Natural killer cell treated with Interleukin-12 subunit alpha and Interleukin-12 subunit beta and Interleukin-15 and Interleukin-18, amount 100 ng/mL, for 72 hours (primary cell): ENCODE results near the gene C1orf52. TPM values are rescaled to one million over a fixed set of nuclear protein-coding genes. Genes with fewer than 3 reads are reported as not detected.

ENCODE experiments used
- ATAC-seq, 2 donors: fragments of 150-1000 bp; cut with Tn5 transposase in 1 of 2; sonication (Bioruptor Pico), chemical (Tn5 transposase) in 1 of 2; 2 replicates each; pipeline ENCODE4 v1.10.0; 2021
- DNase-seq: peaks from one replicate; pipeline ENCODE4 v3.0.0; 2022; ENCODE audit warnings: low spot score
- H3K27ac Mint-ChIP-seq, 2 donors: 1 replicate in 1 of 2; 2 replicates in 1 of 2; pipeline ENCODE4 v1.8.0; 2022; ENCODE audit warnings: mixed read lengths in 2 of 2, mild to moderate bottlenecking in 1 of 2, moderate library complexity in 1 of 2
- H3K27me3 Mint-ChIP-seq, 2 donors: 1 replicate in 1 of 2; 2 replicates in 1 of 2; pipeline ENCODE4 v1.8.0; 2022; ENCODE audit warnings: mixed read lengths in 2 of 2
- H3K36me3 Mint-ChIP-seq: one replicate; pipeline ENCODE4 v1.8.0; 2022; ENCODE audit warnings: mixed read lengths
- H3K4me1 Mint-ChIP-seq, 2 donors: 1 replicate in 1 of 2; 2 replicates in 1 of 2; pipeline ENCODE4 v1.8.0; 2022; ENCODE audit warnings: low read depth in 2 of 2, mixed read lengths in 2 of 2, mild to moderate bottlenecking in 1 of 2
- H3K4me3 Mint-ChIP-seq: one replicate; pipeline ENCODE4 v1.8.0; 2022; ENCODE audit warnings: mixed read lengths
- H3K9me3 Mint-ChIP-seq: 2 replicates; pipeline ENCODE4 v1.8.0; 2022; ENCODE audit warnings: mixed read lengths
- total RNA-seq, 2 donors: library from RNA; stranded (reverse); gene quantifications; one replicate each; pipeline ENCODE4 v1.2.3, GENCODE V29; 2022

The C1orf52 gene
- total RNA-seq, 2 donors from 2014 or later, result 28.6 to 29.6 TPM

- no peak overlapping the region for H3K27ac Mint-ChIP-seq
- ATAC-seq (no peak), DNase-seq (no peak)
- H3K9me3 Mint-ChIP-seq, result no peaks in the 10 kb centered on the region
- H3K36me3 Mint-ChIP-seq, result no peaks in the 10 kb centered on the region
- H3K4me1 Mint-ChIP-seq, result no peaks in the 10 kb centered on the region
- H3K27me3 Mint-ChIP-seq, result peaks cover 30 to 49% of the 10 kb centered on the region in 2 donors
- H3K4me3 Mint-ChIP-seq, result no peak overlapping the region
Observed at GRCh38 chr1:85208488-85208887, 51.0 kb downstream of the C1orf52 start.

DNA sequence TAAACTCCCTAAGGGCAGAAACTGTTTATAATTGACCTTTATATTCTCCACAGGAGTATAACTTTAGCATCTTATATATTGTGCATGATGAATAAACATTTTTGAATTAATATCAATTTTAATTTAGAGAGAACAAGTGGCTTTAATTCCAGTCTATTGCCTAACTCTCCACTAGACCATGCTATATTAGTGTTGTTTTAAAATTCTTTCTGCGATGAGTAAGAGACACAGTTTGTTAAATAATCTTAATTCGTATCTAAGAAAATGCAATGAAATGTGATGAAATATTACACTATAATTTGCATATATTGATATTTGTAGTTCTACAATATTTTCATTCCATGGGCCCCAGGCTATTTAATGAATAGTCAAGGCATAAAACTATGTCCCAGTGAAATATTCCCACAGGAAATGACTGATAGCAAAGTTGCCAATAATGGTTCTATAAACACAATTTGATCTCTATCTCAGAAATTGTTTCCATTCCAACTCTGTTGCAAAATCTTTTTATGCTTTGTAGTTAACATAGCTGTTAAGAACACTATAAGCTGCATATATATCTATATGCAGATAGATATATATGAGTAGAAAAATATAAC lies 55.8 kb downstream of the C1orf52 start:
- no peaks in the 10 kb centered on the region for H3K9me3 Mint-ChIP-seq
- H3K36me3 Mint-ChIP-seq, result no peaks in the 10 kb centered on the region
- DNase-seq (no peak), ATAC-seq (no peak)
- peaks cover 31 to 53% of the 10 kb centered on the region in 2 donors for H3K27me3 Mint-ChIP-seq
- no peak overlapping the region for H3K27ac Mint-ChIP-seq
- no peak overlapping the region for H3K4me3 Mint-ChIP-seq
- H3K4me1 Mint-ChIP-seq, result peaks cover 0 to 6% of the 10 kb centered on the region in 2 donors

GRCh38 chr1:85202864-85203255 lies 56.6 kb downstream of the C1orf52 start:
- DNase-seq (no peak), ATAC-seq (no peak)
- Mint-ChIP-seq H3K36me3 (no peaks in the 10 kb centered on the region), H3K4me3 (no peak overlapping the region), H3K27ac (no peak overlapping the region), H3K27me3 (peaks cover 27 to 53% of the 10 kb centered on the region in 2 donors), H3K4me1 (peaks cover 0 to 6% of the 10 kb centered on the region in 2 donors), H3K9me3 (no peaks in the 10 kb centered on the region)

DNA sequence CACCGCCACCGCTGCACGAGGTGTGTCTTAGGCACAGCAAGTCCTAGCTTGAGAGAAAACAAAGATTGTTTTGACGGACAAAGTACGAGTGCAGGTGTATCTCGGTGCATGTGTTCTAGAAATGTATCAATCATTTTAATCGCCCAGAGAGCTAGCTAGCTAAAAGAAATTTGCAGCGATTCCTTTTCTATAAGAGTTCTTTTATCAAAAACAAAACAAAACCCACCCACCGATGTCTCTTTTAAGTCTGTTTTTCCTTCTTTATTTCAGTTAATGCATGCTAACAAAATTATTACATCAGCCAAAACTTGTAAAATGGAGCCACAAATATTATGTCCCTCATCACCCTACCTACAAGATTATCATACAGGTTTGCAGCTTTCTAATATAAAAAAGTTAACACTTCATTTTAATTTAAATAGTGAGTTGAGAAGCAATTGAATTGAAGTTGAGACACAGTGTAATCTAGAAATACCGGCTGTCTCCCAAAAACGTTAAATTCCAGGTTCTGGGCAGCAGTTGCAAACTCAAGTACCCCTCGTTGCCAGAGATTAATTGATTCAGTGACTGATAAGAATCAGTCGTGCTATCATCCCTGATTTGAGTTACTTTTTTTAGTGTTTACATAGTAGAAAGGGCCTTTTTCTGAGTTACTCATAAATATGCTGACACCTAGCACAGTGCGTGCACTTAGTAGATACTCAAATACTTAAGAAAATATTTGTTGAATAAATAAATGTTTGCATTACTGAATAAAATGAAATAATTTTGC lies 57.2 kb downstream of the C1orf52 start:
- Mint-ChIP-seq H3K27me3 (peaks cover 24 to 48% of the 10 kb centered on the region in 2 donors), H3K4me3 (peak overlapping the region; percentile 83), H3K9me3 (no peaks in the 10 kb centered on the region), H3K36me3 (no peaks in the 10 kb centered on the region), H3K27ac (peak overlapping the region in 1 of 2 donors; percentile 64), H3K4me1 (peaks cover 0 to 6% of the 10 kb centered on the region in 2 donors)
- ATAC-seq, result no peak
- DNase-seq, result no peak

DNA sequence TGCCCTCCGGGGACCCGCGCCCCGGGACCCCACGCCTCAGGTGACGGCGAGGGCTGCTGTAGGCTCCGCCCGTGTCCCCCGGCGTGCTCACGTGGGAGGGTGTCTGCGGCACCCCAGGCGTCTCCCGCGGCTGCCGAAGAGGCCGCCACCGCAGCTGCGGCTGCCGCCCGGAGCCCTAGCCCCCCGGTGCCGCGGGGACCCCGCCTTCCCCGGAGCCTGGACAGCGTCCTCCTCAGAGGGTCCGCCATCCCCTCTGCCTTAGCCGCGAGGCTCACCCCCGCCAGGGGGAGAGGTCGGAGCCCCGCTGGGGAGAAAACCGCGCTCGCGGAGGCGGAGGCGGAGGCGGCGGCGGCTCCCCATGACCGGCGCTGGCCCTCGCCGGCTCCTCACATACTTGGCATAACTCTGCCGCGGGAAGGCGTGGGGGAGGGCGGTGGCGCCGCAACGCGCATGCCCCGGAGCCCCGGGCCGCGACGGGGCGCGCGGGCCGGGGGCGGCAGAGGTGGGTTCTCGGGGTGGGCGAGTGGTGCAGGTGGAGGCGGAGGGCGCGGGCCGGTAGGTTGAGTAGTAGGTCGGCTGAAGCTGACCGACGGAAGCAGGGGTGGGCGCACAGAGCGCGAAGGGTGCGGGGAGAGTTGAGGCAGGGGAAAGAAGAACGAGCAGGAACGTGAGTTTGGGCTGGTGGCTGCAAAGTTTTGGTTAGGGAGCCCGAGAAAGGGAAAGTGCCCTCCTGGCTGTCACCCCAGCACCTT lies 57.9 kb downstream of the C1orf52 start:
- DNase-seq (no peak), ATAC-seq (peak; percentile 72 to 73)
- Mint-ChIP-seq H3K4me1 (peaks cover 0 to 6% of the 10 kb centered on the region in 2 donors), H3K9me3 (no peaks in the 10 kb centered on the region), H3K4me3 (peak overlapping the region; percentile 83), H3K27me3 (peaks cover 24 to 40% of the 10 kb centered on the region in 2 donors), H3K27ac (peak overlapping the region in 1 of 2 donors; percentile 64), H3K36me3 (no peaks in the 10 kb centered on the region)

DNA sequence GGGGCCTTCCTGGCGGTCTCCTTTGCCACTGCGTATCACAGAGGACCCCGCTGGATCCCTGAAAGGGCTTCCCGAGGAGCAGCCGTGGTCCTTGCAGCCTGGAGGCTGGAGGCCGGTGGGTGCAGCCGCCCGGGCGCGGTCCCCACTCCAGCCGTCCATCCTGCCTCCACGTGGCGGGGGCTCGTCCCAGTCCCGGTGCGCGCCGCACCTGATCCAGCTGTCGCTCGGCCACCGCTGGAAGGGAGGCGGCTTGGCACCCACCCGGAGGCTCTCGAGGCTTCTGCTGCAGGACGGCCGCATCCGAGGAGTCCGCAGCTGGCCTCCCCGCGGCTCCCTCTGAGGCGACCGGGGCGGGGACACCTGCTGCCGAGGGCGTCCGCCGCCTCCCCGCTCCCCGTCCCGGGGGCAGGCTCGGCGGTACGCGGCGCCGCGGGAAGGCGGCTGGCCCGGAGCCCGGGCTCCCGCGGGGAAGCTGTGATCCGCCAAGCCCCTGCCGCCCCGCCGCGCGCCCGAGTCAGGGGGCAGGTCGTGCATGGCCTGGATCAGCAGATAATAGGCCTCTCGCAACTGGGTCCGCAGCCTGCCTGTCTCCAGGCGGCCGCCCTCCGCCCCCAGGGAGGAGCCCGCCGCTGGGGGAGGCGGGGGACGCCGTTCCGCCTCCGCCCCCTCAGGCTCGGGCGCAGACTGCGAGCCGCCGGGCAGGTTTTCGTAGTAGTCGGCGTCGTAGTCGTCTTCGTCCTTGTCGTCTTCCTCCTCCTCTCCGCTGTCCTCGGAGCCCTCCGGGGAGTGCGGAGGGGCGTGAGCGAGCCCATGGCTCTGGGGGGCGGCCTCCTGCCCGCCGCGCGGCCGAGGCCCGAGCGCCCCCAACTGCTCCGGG lies 58.8 kb downstream of the C1orf52 start, which contains the start of gene SYDE2:
Gene SYDE2, minus strand, starts transcription at position 554 of the 877 bp plus-strand sequence. Its CDS starts 20 bp downstream, at position 534.
- Mint-ChIP-seq H3K27me3 (peaks cover 25 to 38% of the 10 kb centered on the region in 2 donors), H3K36me3 (no peaks in the 10 kb centered on the region), H3K4me3 (peak within 1 kb of the TSS; percentile 83), H3K9me3 (no peaks in the 10 kb centered on the region), H3K4me1 (peaks cover 0 to 6% of the 10 kb centered on the region in 2 donors), H3K27ac (peak within 1 kb of the TSS in 1 of 2 donors; percentile 64)
- peak; percentile 62 for DNase-seq
- peak; percentile 87 to 88 for ATAC-seq

Other genes with a start within 250 kb of the C1orf52 start
- gene MCOLN3, start 211.2 kb downstream of the C1orf52 start, total RNA-seq, result under 1 TPM in 1 of 2 donors, not detected in 1; 0.31 TPM
- under 1 TPM in 1 of 2 donors, not detected in 1; 0.84 TPM for gene SYDE2, start 58.6 kb downstream of the C1orf52 start, total RNA-seq
- 10 to 100 TPM; 13.8 to 27.8 TPM for gene BCL10, start 17.0 kb upstream of the C1orf52 start, total RNA-seq
- gene DDAH1, start 205.5 kb upstream of the C1orf52 start, total RNA-seq, result not detected